Measurements from ENCODE around the gene NLRP11. TPM values are rescaled to one million over a fixed set of nuclear protein-coding genes. Genes with fewer than 3 reads are reported as not detected.
"Not testable (repeated sequence)": the region's sequence is repeated elsewhere in the genome, so short reads cannot be mapped to it uniquely, and the experiment has no call there.

NLRP11 gene
- total and polyA plus RNA-seq, 2 of the 4 experiments (the other 2 are of a cell fraction): not detected

DNA sequence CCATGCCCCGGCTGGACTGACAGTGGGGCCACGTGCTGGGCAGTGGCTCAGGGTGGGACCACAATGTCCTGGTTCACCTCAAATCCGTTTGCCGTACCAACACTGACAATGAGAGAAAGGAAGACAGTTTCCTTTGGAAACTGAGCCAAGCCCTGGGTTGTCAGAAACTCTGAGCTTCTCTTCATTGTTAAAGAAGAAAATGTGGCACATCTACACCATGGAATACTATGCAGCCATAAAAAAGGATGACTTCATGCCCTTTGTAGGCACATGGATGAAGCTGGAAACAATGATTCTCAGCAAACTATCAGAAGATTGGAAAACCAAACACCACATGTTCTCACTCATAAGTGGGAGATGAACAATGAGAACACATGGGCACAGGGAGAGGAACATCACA lies 75.0 kb downstream of the NLRP11 start:
- in situ Hi-C loops (cut with MboI; ENCODE audit: low sequenced_read_pairs); H3K18ac ChIP-seq (ENCODE audit: low read depth, low read length); H4K20me1 ChIP-seq (ENCODE audit: insufficient read depth, low read length); H3K4ac ChIP-seq (ENCODE audit: low read depth, low read length); H2BK20ac ChIP-seq (ENCODE audit: low read depth, low read length); H3K9me3 ChIP-seq (ENCODE audit: control insufficient read depth, insufficient read depth, low read length); H2AK5ac ChIP-seq (ENCODE audit: low read depth, low read length); H2BK5ac ChIP-seq (ENCODE audit: low read depth, low read length, poor library complexity, severe bottlenecking); H3K4me2 ChIP-seq (ENCODE audit: low read depth, low read length); H4K8ac ChIP-seq (ENCODE audit: low read depth in 2 of 2, low read length in 2 of 2); H2BK120ac ChIP-seq (ENCODE audit: low read depth, low read length); DNase-seq; H3K9me1 ChIP-seq (ENCODE audit: insufficient read depth, low read length); CTCF ChIA-PET; H4K5ac ChIP-seq (ENCODE audit: low read depth, low read length); ATAC-seq (ENCODE audit: low read depth); H2AFZ ChIP-seq (replicated peaks; ENCODE audit: low read length, poor library complexity); POLR2A ChIA-PET (ENCODE audit: unreplicated experiment); H4K91ac ChIP-seq (ENCODE audit: insufficient read depth, low read depth, low read length); H3K9ac ChIP-seq (ENCODE audit: low read depth, low read length); H3K27me3 ChIP-seq (ENCODE audit: control insufficient read depth, insufficient read depth, low read length); H3K27ac ChIP-seq (ENCODE audit: insufficient read depth, low read length); H3K23ac ChIP-seq (ENCODE audit: low read depth, low read length); H3K4me3 ChIP-seq (ENCODE audit: insufficient read depth, low read depth, low read length); BruUV-seq (replicated peaks); H2AK9ac ChIP-seq (replicated peaks; ENCODE audit: low read depth, low read length, poor library complexity); H3K4me1 ChIP-seq (ENCODE audit: control insufficient read depth, insufficient read depth, low read length); H3K79me1 ChIP-seq (ENCODE audit: low read depth in 1 of 2, low read length in 2 of 2); H3K36me3 ChIP-seq (ENCODE audit: control insufficient read depth, insufficient read depth, low read length); H3K14ac ChIP-seq (replicated peaks; ENCODE audit: low read depth, low read length); dilution Hi-C loops (cut with HindIII; ENCODE audit: low sequenced_read_pairs, unreplicated experiment); H2BK15ac ChIP-seq (ENCODE audit: low read depth, low read length); intact Hi-C loops (cut with micrococcal nuclease); H3K56ac ChIP-seq (ENCODE audit: extremely low read depth, insufficient read depth, low read length): not testable (repeated sequence)
- WGBS, 2 experiments (ENCODE audit: extremely low coverage in 2 of 2, insufficient read length in 1 of 2): 35% methylated on average over 2 of the region's 4 CpGs; no CpG with 5 or more reads in 1 of the 2 experiments

Measured in IMR-90 (cell line).